GM13977 (cell line): ENCODE measurements around the gene NUTM2A.
"Not testable (repeated sequence)": the region's sequence is repeated elsewhere in the genome, so short reads cannot be mapped to it uniquely, and the experiment has no call there.

ENCODE experiments used
- DNase-seq: peaks from one replicate; pipeline ENCODE4 v3.0.0; 2012; ENCODE audit warnings: low spot score
- in situ Hi-C: fragments of 300-500 bp; cut with MboI; formaldehyde crosslinking; loops from one replicate; pipeline ENCODE4 v1.12.0; 2022; ENCODE audit warnings: low sequenced_read_pairs, low pct_unique_long_range_greater_than_20kb, mixed read lengths, inconsistent platforms; ENCODE audit not compliant: unreplicated experiment

Gene NUTM2A, protein sequence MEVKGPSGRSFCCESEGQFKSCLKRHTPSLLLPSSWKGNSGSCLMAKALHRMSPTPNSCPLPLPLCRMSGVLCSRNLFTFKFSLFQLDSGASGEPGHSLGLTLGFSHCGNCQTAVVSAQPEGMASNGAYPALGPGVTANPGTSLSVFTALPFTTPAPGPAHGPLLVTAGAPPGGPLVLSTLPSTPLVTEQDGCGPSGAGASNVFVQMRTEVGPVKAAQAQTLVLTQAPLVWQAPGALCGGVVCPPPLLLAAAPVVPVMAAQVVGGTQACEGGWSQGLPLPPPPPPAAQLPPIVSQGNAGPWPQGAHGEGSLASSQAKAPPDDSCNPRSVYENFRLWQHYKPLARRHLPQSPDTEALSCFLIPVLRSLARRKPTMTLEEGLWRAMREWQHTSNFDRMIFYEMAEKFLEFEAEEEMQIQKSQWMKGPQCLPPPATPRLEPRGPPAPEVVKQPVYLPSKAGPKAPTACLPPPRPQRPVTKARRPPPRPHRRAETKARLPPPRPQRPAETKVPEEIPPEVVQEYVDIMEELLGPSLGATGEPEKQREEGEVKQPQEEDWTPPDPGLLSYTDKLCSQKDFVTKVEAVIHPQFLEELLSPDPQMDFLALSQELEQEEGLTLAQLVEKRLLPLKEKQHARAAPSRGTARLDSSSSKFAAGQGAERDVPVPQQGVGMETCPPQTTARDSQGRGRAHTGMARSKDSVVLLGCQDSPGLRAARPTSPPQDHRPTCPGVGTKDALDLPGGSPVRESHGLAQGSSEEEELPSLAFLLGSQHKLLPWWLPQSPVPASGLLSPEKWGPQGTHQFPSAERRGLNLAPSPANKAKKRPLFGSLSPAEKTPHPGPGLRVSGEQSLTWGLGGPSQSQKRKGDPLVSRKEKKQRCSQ

GRCh38 chr10:87225148-87225547 lies at the start of gene NUTM2A:
NUTM2A (plus strand) TSS chr10:87225448; CDS start chr10:87225831, 383 bp downstream.
- in situ Hi-C loops, DNase-seq: not testable (repeated sequence)

DNA sequence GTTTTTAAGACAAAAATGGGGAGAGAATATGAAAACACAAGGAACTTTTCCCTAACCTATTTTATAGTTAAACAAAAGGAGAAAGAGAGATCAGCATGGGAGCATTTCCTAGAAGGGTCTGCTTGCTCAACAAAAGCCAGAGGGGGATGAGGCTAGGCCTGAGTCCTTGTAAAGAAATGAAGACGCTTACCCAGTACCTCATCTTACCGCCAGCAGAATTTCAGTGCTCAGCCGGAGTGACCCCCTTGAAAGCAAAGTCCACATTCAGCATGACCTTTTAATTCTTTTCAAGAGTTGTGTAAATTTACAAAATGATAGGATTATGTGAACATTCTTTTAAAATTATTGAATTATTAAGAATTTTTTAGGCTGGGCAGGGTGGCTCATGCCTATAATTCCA lies 47.7 kb upstream of the NUTM2A start:
- DNase-seq, in situ Hi-C loops: not testable (repeated sequence)

- DNase-seq, in situ Hi-C loops: not testable (repeated sequence)
Observed at GRCh38 chr10:87184421-87184820, 40.8 kb upstream of the NUTM2A start.

GRCh38 chr10:87186016-87186415 lies 39.2 kb upstream of the NUTM2A start:
- in situ Hi-C loops, DNase-seq: not testable (repeated sequence)

- DNase-seq, in situ Hi-C loops: not testable (repeated sequence)
Observed at GRCh38 chr10:87187573-87187972, 37.7 kb upstream of the NUTM2A start.

- in situ Hi-C loops, DNase-seq: not testable (repeated sequence)
Observed at GRCh38 chr10:87191841-87192240, 33.4 kb upstream of the NUTM2A start.

- DNase-seq: peak; percentile 16
- in situ Hi-C loops: not testable (repeated sequence)
Observed at GRCh38 chr10:87200924-87201323, 24.3 kb upstream of the NUTM2A start.

GRCh38 chr10:87204801-87205200 lies 20.4 kb upstream of the NUTM2A start:
- in situ Hi-C loops, DNase-seq: not testable (repeated sequence)

GRCh38 chr10:87206922-87207321 lies 18.3 kb upstream of the NUTM2A start:
- DNase-seq, in situ Hi-C loops: not testable (repeated sequence)

GRCh38 chr10:87210309-87210708 lies 14.9 kb upstream of the NUTM2A start:
- in situ Hi-C loops, DNase-seq: not testable (repeated sequence)

DNA sequence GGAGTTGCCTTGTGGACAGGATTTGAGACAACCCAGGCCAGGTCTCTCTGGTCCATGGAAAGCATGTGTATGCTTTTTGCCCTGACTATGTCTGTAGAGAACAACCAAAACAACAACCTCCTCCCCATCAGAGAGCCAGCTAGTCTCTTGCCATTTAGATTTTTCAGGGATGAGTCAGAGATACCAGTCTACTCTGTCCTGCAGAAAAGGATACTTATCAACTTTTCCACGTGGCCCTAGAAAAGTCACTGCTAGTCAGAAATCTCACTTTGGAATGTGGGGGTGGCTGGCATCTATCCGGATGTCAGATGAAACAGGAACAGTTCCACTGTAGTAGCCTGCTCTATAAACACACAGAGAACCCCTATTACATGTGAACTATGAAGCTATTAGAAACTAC lies 13.4 kb upstream of the NUTM2A start:
- DNase-seq, in situ Hi-C loops: not testable (repeated sequence)

GRCh38 chr10:87213150-87213765 lies 12.0 kb upstream of the NUTM2A start:
- in situ Hi-C loops, DNase-seq: not testable (repeated sequence)

- DNase-seq, in situ Hi-C loops: not testable (repeated sequence)
Observed at GRCh38 chr10:87213806-87214205, 11.4 kb upstream of the NUTM2A start.

GRCh38 chr10:87216120-87216519 lies 9.1 kb upstream of the NUTM2A start:
- DNase-seq, in situ Hi-C loops: not testable (repeated sequence)

DNA sequence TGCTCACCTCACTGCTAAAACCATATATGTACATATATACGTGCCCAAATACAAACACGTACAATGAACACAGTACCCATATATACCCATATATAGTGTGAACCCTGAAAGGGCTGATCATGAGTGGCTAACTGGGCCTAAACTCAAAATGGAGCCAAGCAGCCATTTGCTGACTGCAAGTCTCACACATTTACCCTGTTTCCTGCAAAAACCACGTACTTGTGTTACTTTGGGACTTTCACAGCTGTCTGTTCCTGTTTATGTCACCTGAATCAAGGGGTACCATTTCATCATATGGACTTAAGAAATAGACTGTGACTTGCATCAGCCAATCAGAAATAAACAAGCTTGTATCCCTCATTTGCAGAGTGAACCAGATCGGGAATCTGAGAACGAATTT lies 5.9 kb upstream of the NUTM2A start:
- DNase-seq, in situ Hi-C loops: not testable (repeated sequence)

DNA sequence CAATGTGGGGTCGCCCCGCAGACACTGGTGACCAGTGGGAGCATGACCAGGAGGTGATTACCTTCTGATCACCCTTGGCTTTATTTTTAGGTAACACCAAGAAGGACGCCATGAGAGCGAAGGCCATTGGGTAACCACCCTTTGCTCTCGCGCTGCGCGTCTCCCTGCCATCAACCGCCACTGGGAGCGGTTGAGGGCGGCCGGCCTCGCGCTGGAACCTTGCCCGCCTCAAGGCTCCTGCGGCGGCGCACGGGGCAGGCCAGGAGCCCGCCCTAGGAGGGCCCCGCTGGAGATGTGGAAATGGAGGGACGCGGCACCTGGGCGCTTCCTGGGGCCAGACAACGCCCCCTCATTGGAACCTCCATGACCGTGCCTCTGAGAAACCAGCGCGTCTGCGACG lies 2.5 kb upstream of the NUTM2A start:
- in situ Hi-C loops, DNase-seq: not testable (repeated sequence)

GRCh38 chr10:87228247-87228646 lies 3.0 kb downstream of the NUTM2A start:
- in situ Hi-C loops, DNase-seq: not testable (repeated sequence)

- DNase-seq, in situ Hi-C loops: not testable (repeated sequence)
Observed at GRCh38 chr10:87229211-87229610, 4.0 kb downstream of the NUTM2A start.
